OCI-LY7 (cell line): ENCODE measurements around the gene PRICKLE2.

Experiments
- CTCF ChIP-seq: fragments of 200-600 bp; sonication (generic); conservative IDR thresholded peaks from 2 replicates; pipeline ENCODE4 v1.5.1; 2014; ENCODE audit warnings: mild to moderate bottlenecking, antibody characterized with exemption, low read length, moderate library complexity, mixed read lengths
- EZH2phosphoT487 ChIP-seq: fragments of 200-600 bp; sonication (generic); IDR thresholded peaks from 2 replicates; pipeline ENCODE4 v1.6.1; 2018; ENCODE audit warnings: low read depth, borderline replicate concordance, mild to moderate bottlenecking, mixed run types, antibody characterized with exemption, low read length, moderate library complexity, mixed read lengths

GRCh38 chr3:64095802-64096201 lies 129.5 kb downstream of the PRICKLE2 start:
- TF ChIP-seq CTCF (no peak), EZH2phosphoT487 (no peak)
